Endodermal cell (in vitro differentiated cells): ENCODE data around the gene GPRC5B. TPM values are rescaled to one million over a fixed set of nuclear protein-coding genes. Genes with fewer than 3 reads are reported as not detected.

ENCODE experiments used
- DNase-seq: peaks from one replicate; pipeline ENCODE4 v3.0.0-alpha.2; 2017
- H3K27ac ChIP-seq: 2 replicates; pipeline ENCODE4 v1.5.1; 2013; ENCODE audit warnings: mild to moderate bottlenecking, low read depth, low read length, moderate library complexity
- H3K27me3 ChIP-seq: 2 replicates; pipeline ENCODE4 v1.6.1; 2013; ENCODE audit warnings: mild to moderate bottlenecking, low read length, moderate library complexity; ENCODE audit not compliant: insufficient read depth, control insufficient read depth, poor library complexity, severe bottlenecking
- H3K36me3 ChIP-seq: 2 replicates; pipeline ENCODE4 v1.7.0; 2013; ENCODE audit warnings: mild to moderate bottlenecking, low read length, moderate library complexity; ENCODE audit not compliant: control insufficient read depth, insufficient read depth
- H3K4me1 ChIP-seq: one replicate; pipeline ENCODE4 v1.7.0; 2013; ENCODE audit warnings: low read length; ENCODE audit not compliant: control insufficient read depth, insufficient read depth
- H3K4me3 ChIP-seq: 2 replicates; pipeline ENCODE4 v1.5.1; 2013; ENCODE audit warnings: mild to moderate bottlenecking, low read length, moderate library complexity
- H3K9ac ChIP-seq: 2 replicates; pipeline ENCODE4 v1.6.1; 2013; ENCODE audit warnings: mild to moderate bottlenecking, low read length, moderate library complexity; ENCODE audit not compliant: poor library complexity, severe bottlenecking; ENCODE audit errors: extremely low read depth
- H3K9me3 ChIP-seq: 2 replicates; pipeline ENCODE4 v1.6.1; 2013; ENCODE audit warnings: mild to moderate bottlenecking, low read length, moderate library complexity; ENCODE audit not compliant: control insufficient read depth
- H3K27ac Mint-ChIP-seq: 2 replicates; pipeline ENCODE4 v1.8.0; 2020; ENCODE audit warnings: mixed read lengths
- H3K27me3 Mint-ChIP-seq: 2 replicates; pipeline ENCODE4 v1.8.0; 2021; ENCODE audit warnings: mild to moderate bottlenecking, mixed read lengths; ENCODE audit not compliant: insufficient read depth
- H3K36me3 Mint-ChIP-seq: 2 replicates; pipeline ENCODE4 v1.8.0; 2020; ENCODE audit warnings: low read depth, mixed read lengths
- H3K4me1 Mint-ChIP-seq: 2 replicates; pipeline ENCODE4 v1.8.0; 2020; ENCODE audit warnings: mixed read lengths
- H3K4me3 Mint-ChIP-seq: 2 replicates; pipeline ENCODE4 v1.8.0; 2020; ENCODE audit warnings: mild to moderate bottlenecking, moderate library complexity, mixed read lengths
- H3K9me3 Mint-ChIP-seq: 2 replicates; pipeline ENCODE4 v1.8.0; 2020; ENCODE audit warnings: mild to moderate bottlenecking, mixed read lengths
- CTCF ChIP-seq: fragments of 200-600 bp; sonication (generic); conservative IDR thresholded peaks from 2 replicates; pipeline ENCODE4 v1.5.0; 2021; ENCODE audit warnings: antibody characterized with exemption, mild to moderate bottlenecking
- WGBS, 2 experiments: methylation state at CpG; one replicate each; pipeline versions ENCODE4 v1.1.5 to v1.1.7; 2013; ENCODE audit warnings: missing lambda C conversion rate in 2 of 2, mixed read lengths in 1 of 2; ENCODE audit not compliant: insufficient coverage in 1 of 2, insufficient read length in 1 of 2; 5-methylcytosine and 5-hydroxymethylcytosine counted together
- total RNA-seq, 2 donors: library from RNA; stranded (reverse); fragmentation: NEBNext Ultra II Directional in 1 of 2; extraction: Animal tissue kit (Norgen Biotek cat#: 25700) in 1 of 2; gene quantifications; 2 replicates in 1 of 2; 3 replicates in 1 of 2; pipeline ENCODE4 v1.2.1, GENCODE V29; 2021

The GPRC5B gene
- total RNA-seq, 2 donors from 2014 or later, result 39.5 to 49.1 TPM

- Mint-ChIP-seq H3K9me3 (no peaks in the 10 kb centered on the region), H3K36me3 (peaks cover 10% of the 10 kb centered on the region), H3K27ac (no peak overlapping the region), H3K4me1 (peaks cover 5% of the 10 kb centered on the region), H3K27me3 (no peaks in the 10 kb centered on the region), H3K4me3 (no peak overlapping the region)
- no peak overlapping the region for H3K9ac ChIP-seq
- no peak for DNase-seq
- H3K4me1 ChIP-seq, result no peaks in the 10 kb centered on the region
- no peaks in the 10 kb centered on the region for H3K9me3 ChIP-seq
- 85 to 91% methylated on average over 5 to 6 of the region's 6 CpGs for WGBS, 2 experiments
- no peaks in the 10 kb centered on the region for H3K27me3 ChIP-seq
- no peak for TF ChIP-seq CTCF
- H3K4me3 ChIP-seq, result no peak overlapping the region
- no peaks in the 10 kb centered on the region for H3K36me3 ChIP-seq
- H3K27ac ChIP-seq, result no peak overlapping the region
These were observed 61.3 kb downstream of the GPRC5B start for GRCh38 chr16:19823322-19823721.

GRCh38 chr16:19822533-19822932 is 62.1 kb downstream of the GPRC5B start:
- no peaks in the 10 kb centered on the region for H3K9me3 ChIP-seq
- H3K27ac ChIP-seq, result no peak overlapping the region
- no peak overlapping the region for H3K9ac ChIP-seq
- DNase-seq, result no peak
- no peaks in the 10 kb centered on the region for H3K27me3 ChIP-seq
- no peaks in the 10 kb centered on the region for H3K27me3 Mint-ChIP-seq
- H3K27ac Mint-ChIP-seq, result no peak overlapping the region
- H3K4me1 ChIP-seq, result peaks cover 6% of the 10 kb centered on the region
- no peaks in the 10 kb centered on the region for H3K9me3 Mint-ChIP-seq
- H3K36me3 Mint-ChIP-seq, result peaks cover 10% of the 10 kb centered on the region
- 86 to 93% methylated on average over 2 of the region's 2 CpGs for WGBS, 2 experiments
- H3K36me3 ChIP-seq, result no peaks in the 10 kb centered on the region
- no peak overlapping the region for H3K4me3 ChIP-seq
- H3K4me3 Mint-ChIP-seq, result no peak overlapping the region
- TF ChIP-seq CTCF, result no peak
- peaks cover 10% of the 10 kb centered on the region for H3K4me1 Mint-ChIP-seq

- Histone ChIP-seq H3K4me3 (no peak overlapping the region), H3K9ac (no peak overlapping the region), H3K36me3 (no peaks in the 10 kb centered on the region), H3K4me1 (peaks cover 9% of the 10 kb centered on the region), H3K27me3 (no peaks in the 10 kb centered on the region), H3K27ac (no peak overlapping the region), H3K9me3 (peaks cover 8% of the 10 kb centered on the region)
- peaks cover 13% of the 10 kb centered on the region for H3K36me3 Mint-ChIP-seq
- no peak overlapping the region for H3K4me3 Mint-ChIP-seq
- 86 to 97% methylated on average over 5 to 7 of the region's 7 CpGs for WGBS, 2 experiments
- no peak for DNase-seq
- H3K27me3 Mint-ChIP-seq, result no peaks in the 10 kb centered on the region
- TF ChIP-seq CTCF, result no peak
- H3K9me3 Mint-ChIP-seq, result peaks cover 14% of the 10 kb centered on the region
- no peak overlapping the region for H3K27ac Mint-ChIP-seq
- H3K4me1 Mint-ChIP-seq, result peaks cover 20% of the 10 kb centered on the region
These were observed 66.8 kb downstream of the GPRC5B start for GRCh38 chr16:19817875-19818274.
